PC-9 (cell line): Measurements from ENCODE around the gene DDX10.

ENCODE experiments used
- EZH2 ChIP-seq: fragments of 200-600 bp; sonication (generic); IDR thresholded peaks from 2 replicates; pipeline ENCODE4 v1.8.0; 2017; ENCODE audit warnings: antibody characterized with exemption, low read depth
- TF ChIP-seq, protein P1 (sequence below): fragments of 200-600 bp; sonication (generic); conservative IDR thresholded peaks from 2 replicates; pipeline ENCODE4 v1.6.1; 2017; ENCODE audit warnings: mixed run types, antibody characterized with exemption, mild to moderate bottlenecking, moderate library complexity

DNA sequence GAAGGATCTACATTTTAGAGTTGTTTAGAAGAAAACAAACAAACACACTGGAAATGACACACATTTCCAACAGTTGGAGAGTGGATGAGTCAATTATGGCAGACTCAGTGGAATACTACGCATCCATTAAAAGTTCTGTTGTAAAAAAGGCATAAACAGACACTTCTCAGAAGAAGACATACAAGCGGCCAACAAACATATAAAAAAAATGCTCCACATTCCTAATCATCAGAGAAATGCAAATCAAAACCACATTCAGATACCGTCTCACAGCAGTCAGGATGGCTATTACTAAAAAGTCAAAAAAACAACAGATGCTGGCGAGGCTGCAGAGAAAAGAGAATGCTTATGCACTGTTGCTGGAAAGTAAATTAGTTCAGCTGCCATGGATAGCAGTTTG, 298.2 kb downstream of the DDX10 start:
- TF ChIP-seq EZH2, result no peak
- TF ChIP-seq, protein P1, sequence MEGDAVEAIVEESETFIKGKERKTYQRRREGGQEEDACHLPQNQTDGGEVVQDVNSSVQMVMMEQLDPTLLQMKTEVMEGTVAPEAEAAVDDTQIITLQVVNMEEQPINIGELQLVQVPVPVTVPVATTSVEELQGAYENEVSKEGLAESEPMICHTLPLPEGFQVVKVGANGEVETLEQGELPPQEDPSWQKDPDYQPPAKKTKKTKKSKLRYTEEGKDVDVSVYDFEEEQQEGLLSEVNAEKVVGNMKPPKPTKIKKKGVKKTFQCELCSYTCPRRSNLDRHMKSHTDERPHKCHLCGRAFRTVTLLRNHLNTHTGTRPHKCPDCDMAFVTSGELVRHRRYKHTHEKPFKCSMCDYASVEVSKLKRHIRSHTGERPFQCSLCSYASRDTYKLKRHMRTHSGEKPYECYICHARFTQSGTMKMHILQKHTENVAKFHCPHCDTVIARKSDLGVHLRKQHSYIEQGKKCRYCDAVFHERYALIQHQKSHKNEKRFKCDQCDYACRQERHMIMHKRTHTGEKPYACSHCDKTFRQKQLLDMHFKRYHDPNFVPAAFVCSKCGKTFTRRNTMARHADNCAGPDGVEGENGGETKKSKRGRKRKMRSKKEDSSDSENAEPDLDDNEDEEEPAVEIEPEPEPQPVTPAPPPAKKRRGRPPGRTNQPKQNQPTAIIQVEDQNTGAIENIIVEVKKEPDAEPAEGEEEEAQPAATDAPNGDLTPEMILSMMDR, result no peak
